HepG2 (cell line): ENCODE data around the gene TGM5. TPM values are rescaled to one million over a fixed set of nuclear protein-coding genes. Genes with fewer than 3 reads are reported as not detected.

ENCODE experiments used
- ARID3A ChIP-seq: IDR thresholded peaks from 2 replicates; pipeline ENCODE4 v1.6.1; 2012; ENCODE audit warnings: low read depth, low read length, improper control_type of control experiment
- BCL3 ChIP-seq: sonication (generic); formaldehyde crosslinking; IDR thresholded peaks from 2 replicates; pipeline ENCODE4 v1.5.1; 2020; ENCODE audit warnings: mild to moderate bottlenecking, missing genetic modification reagents, moderate library complexity
- E2F5 ChIP-seq: sonication (generic); formaldehyde crosslinking; conservative IDR thresholded peaks from 2 replicates; pipeline ENCODE4 v1.4.0; 2020; ENCODE audit warnings: missing genetic modification reagents
- MTF1 ChIP-seq: sonication (generic); formaldehyde crosslinking; IDR thresholded peaks from 2 replicates; pipeline ENCODE4 v1.5.0; 2020; ENCODE audit warnings: missing genetic modification reagents
- MXD3 ChIP-seq: IDR thresholded peaks from 2 replicates; pipeline ENCODE4 v1.6.1; 2016; ENCODE audit warnings: mild to moderate bottlenecking, missing biosample characterization, missing genetic modification reagents
- NFE2L1 ChIP-seq: sonication (generic); formaldehyde crosslinking; IDR thresholded peaks from 2 replicates; pipeline ENCODE4 v1.4.0; 2020; ENCODE audit warnings: missing genetic modification reagents, mild to moderate bottlenecking, borderline replicate concordance
- NFE2L2 ChIP-seq: fragments of 150-350 bp; IDR thresholded peaks from 2 replicates; pipeline ENCODE4 v1.6.1; 2014; ENCODE audit warnings: low read length
- NONO ChIP-seq, 2 experiments: fragments of 450-650 bp in 1 of 2; sonication (generic) in 1 of 2; formaldehyde crosslinking in 1 of 2; IDR thresholded peaks in 1 of 2; conservative IDR thresholded peaks in 1 of 2; 2 replicates each; pipeline versions ENCODE4 v1.6.1 to v1.8.0; 2017 to 2022; ENCODE audit warnings: mild to moderate bottlenecking in 1 of 2, missing genetic modification reagents in 1 of 2, moderate library complexity in 1 of 2
- PHB2 ChIP-seq: fragments of 450-650 bp; IDR thresholded peaks from 2 replicates; pipeline ENCODE4 v1.6.1; 2018; ENCODE audit not compliant: partially characterized antibody
- SMARCE1 ChIP-seq: fragments of 450-650 bp; IDR thresholded peaks from 2 replicates; pipeline ENCODE4 v1.6.1; 2017; ENCODE audit warnings: borderline replicate concordance
- SRSF4 ChIP-seq: fragments of 200-400 bp; formaldehyde crosslinking; IDR thresholded peaks from one replicate; pipeline ENCODE4 v1.6.1; 2018; ENCODE audit warnings: mild to moderate bottlenecking, low read depth, low read length, moderate library complexity; ENCODE audit not compliant: poor library complexity, severe bottlenecking
- TEAD2 ChIP-seq: sonication (generic); formaldehyde crosslinking; IDR thresholded peaks from 2 replicates; pipeline ENCODE4 v1.9.0; 2021; ENCODE audit warnings: missing genetic modification reagents
- ZHX2 ChIP-seq, 2 experiments: sonication (generic) in 1 of 2; formaldehyde crosslinking in 1 of 2; IDR thresholded peaks; 2 replicates each; pipeline versions ENCODE4 v1.6.1 to v1.9.0; 2014 to 2022; ENCODE audit warnings: antibody characterized with exemption in 1 of 2, borderline replicate concordance in 1 of 2, inconsistent platforms in 1 of 2, low read depth in 1 of 2, missing genetic modification reagents in 1 of 2
- ZIK1 ChIP-seq: sonication (generic); formaldehyde crosslinking; IDR thresholded peaks from 2 replicates; pipeline ENCODE4 v1.5.0; 2020; ENCODE audit warnings: mild to moderate bottlenecking, low read depth, missing genetic modification reagents, borderline replicate concordance
- ZNF563 ChIP-seq: sonication (generic); formaldehyde crosslinking; IDR thresholded peaks from 2 replicates; pipeline ENCODE4 v1.8.0; 2022; ENCODE audit warnings: mild to moderate bottlenecking, moderate library complexity, missing genetic modification reagents
- ZNF564 ChIP-seq: sonication (generic); formaldehyde crosslinking; IDR thresholded peaks from 2 replicates; pipeline ENCODE4 v1.8.1; 2023; ENCODE audit warnings: mild to moderate bottlenecking, missing genetic modification reagents
- ZNF75D ChIP-seq: sonication (generic); formaldehyde crosslinking; IDR thresholded peaks from 2 replicates; pipeline ENCODE4 v1.8.1; 2023; ENCODE audit warnings: missing genetic modification reagents, mild to moderate bottlenecking, borderline replicate concordance
- polyA plus RNA-seq, 8 experiments: library from polyadenylated mRNA; depleted of rRNA in 3 of 8; stranded (reverse) in 7 of 8; unstranded in 1 of 8; fragments of >200 nt; fragmentation: Illumina TruSeq in 4 of 8; extraction: Trizol in 4 of 8; gene quantifications; 2 replicates each; pipeline versions ENCODE4 v1.2.1 to v1.2.3, GENCODE V29; 2011 to 2016; ENCODE audit warnings: low read depth in 4 of 8, missing spikeins in 1 of 8, mixed read lengths in 1 of 8; ENCODE audit not compliant: insufficient read depth in 1 of 8
- total RNA-seq, 5 experiments: library from RNA; depleted of rRNA; stranded (reverse); fragments of >200 nt; fragmentation: Illumina TruSeq; extraction: Trizol; gene quantifications; 2 replicates each; pipeline ENCODE4 v1.2.3, GENCODE V29; 2016; ENCODE audit warnings: low read depth in 1 of 5

TGM5 gene
- total and polyA plus RNA-seq, 2 of the 13 experiments (the other 11 are each of a cell fraction or from before 2014, with no cell fraction given): 0.18 to 0.65 TPM

GRCh38 chr15:43185157-43186002, 81.3 kb downstream of the TGM5 start, which contains the start of gene CCNDBP1 (continued):
- TF ChIP-seq MTF1 (CRISPR knock-in tag): no peak
- no peak; the same call in 1 of the 2 replicates for TF ChIP-seq BCL3 (CRISPR knock-in tag)
- TF ChIP-seq ARID3A: no peak
- no peak for TF ChIP-seq SRSF4
- no peak for TF ChIP-seq ZNF75D (CRISPR knock-in tag)
- TF ChIP-seq ZIK1 (CRISPR knock-in tag): peak; percentile 46; the same call in 1 of the 2 replicates
- TF ChIP-seq MXD3 (CRISPR knock-in tag): peak; percentile 54; the same call in 1 of the 2 replicates
- no peak for TF ChIP-seq PHB2
- TF ChIP-seq E2F5 (CRISPR knock-in tag): no peak
- no peak for TF ChIP-seq ZNF563 (CRISPR knock-in tag)
- TF ChIP-seq TEAD2 (CRISPR knock-in tag): 0 out of 2 replicates have a peak, but pooled peaks have one; percentile 43
- no peak for TF ChIP-seq NFE2L1 (CRISPR knock-in tag)
- no peak for TF ChIP-seq SMARCE1
- TF ChIP-seq NFE2L2: no peak
- TF ChIP-seq NONO (IDR thresholded peaks at IDR 0.05): no peak
- TF ChIP-seq NONO (CRISPR knock-in tag; conservative IDR thresholded peaks at IDR 0.05): peak; percentile 86
- TF ChIP-seq ZHX2 (IDR thresholded peaks at IDR 0.05; ENCODE audit: low read depth): 0 out of 2 replicates have a peak, but pooled peaks have one; percentile 17
- TF ChIP-seq ZHX2 (CRISPR knock-in tag; IDR thresholded peaks at IDR 0.05; ENCODE audit: borderline replicate concordance): 0 out of 2 replicates have a peak, but pooled peaks have one; percentile 31
- TF ChIP-seq ZNF564 (CRISPR knock-in tag): peak; percentile 77; the same call in 1 of the 2 replicates
